ENCODE measurements around the gene FNDC10. TPM values are rescaled to one million over a fixed set of nuclear protein-coding genes. Genes with fewer than 3 reads are reported as not detected.

Gene FNDC10
- total RNA-seq, 1 experiment from 2014 or later, result 30.4 TPM

DNA sequence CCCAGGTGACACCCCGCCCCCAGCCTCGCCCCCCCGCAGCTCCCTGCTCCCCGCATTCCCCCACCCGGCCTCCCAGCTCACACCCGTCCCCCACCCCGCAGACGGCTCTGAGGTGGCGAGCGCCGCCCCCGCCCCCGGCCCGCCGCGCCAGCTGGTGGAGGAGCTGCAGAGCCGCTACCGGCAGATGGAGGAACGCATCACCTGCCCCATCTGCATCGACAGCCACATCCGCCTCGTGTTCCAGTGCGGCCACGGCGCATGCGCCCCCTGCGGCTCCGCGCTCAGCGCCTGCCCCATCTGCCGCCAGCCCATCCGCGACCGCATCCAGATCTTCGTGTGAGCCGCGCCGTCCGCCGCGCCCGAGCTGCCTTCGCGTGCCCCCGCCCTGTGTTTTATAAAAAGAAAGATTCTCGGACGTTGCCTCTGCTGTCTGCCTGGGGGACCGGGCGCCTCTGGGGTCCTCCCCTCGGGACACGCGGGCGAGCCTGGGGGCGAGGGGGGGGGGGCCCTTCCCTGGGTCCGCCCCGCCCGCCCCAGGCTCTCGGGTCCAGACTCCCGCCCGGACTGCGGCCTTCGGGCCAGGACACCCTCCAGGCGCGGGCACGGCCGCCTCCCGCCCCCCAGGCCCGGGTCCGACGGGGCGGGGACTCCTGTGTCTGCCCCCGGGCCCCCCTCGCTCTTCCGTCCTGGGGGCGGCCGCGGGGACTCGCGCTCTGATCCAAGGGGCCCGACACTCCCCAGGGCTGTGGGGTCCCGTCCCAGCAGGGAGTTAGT lies 30.4 kb upstream of the FNDC10 start (continued):
- TF ChIP-seq, protein P1, sequence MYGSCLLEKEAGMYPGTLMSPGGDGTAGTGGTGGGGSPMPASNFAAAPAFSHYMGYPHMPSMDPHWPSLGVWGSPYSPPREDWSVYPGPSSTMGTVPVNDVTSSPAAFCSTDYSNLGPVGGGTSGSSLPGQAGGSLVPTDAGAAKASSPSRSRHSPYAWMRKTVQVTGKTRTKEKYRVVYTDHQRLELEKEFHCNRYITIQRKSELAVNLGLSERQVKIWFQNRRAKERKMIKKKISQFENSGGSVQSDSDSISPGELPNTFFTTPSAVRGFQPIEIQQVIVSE (CRISPR knock-in tag; IDR thresholded peaks at IDR 0.05; ENCODE audit: borderline replicate concordance), result no peak
- TF ChIP-seq ZBTB21 (CRISPR knock-in tag; IDR thresholded peaks at IDR 0.05; ENCODE audit: borderline replicate concordance) (peak; percentile 69), ZNF671 (CRISPR knock-in tag; IDR thresholded peaks at IDR 0.05) (no peak), TEAD1 (CRISPR knock-in tag; IDR thresholded peaks at IDR 0.05) (peak; percentile 75; the same call in 1 of the 2 replicates), FOXK1 (CRISPR knock-in tag; IDR thresholded peaks at IDR 0.05) (peak; percentile 88; the same call in 1 of the 2 replicates), RORB (CRISPR knock-in tag; IDR thresholded peaks at IDR 0.05) (no peak), HMGA2 (CRISPR knock-in tag; IDR thresholded peaks at IDR 0.05) (no peak), ZNF416 (CRISPR knock-in tag; IDR thresholded peaks at IDR 0.05) (no peak), NR1H2 (CRISPR knock-in tag; IDR thresholded peaks at IDR 0.05) (no peak), TCF7 (CRISPR knock-in tag; IDR thresholded peaks at IDR 0.05; ENCODE audit: low read depth) (peak; percentile 26; the same call in 1 of the 2 replicates), CREB1 (CRISPR knock-in tag; IDR thresholded peaks at IDR 0.05) (peak; percentile 85), PRRX2 (CRISPR knock-in tag; IDR thresholded peaks at IDR 0.05) (no peak), TP53 (CRISPR knock-in tag; IDR thresholded peaks at IDR 0.05) (peak; percentile 95), TEAD4 (CRISPR knock-in tag; IDR thresholded peaks at IDR 0.05) (no peak; the same call in 1 of the 2 replicates), ZNF232 (CRISPR knock-in tag; IDR thresholded peaks at IDR 0.05) (peak; percentile 89), KAT7 (CRISPR knock-in tag; IDR thresholded peaks at IDR 0.05; ENCODE audit: borderline replicate concordance) (no peak), ZNF423 (CRISPR knock-in tag; IDR thresholded peaks at IDR 0.05) (no peak), NR2C2 (CRISPR knock-in tag; IDR thresholded peaks at IDR 0.05) (peak; percentile 43; the same call in 1 of the 2 replicates), ETV6 (CRISPR knock-in tag; IDR thresholded peaks at IDR 0.05) (peak; percentile 87; the same call in 1 of the 2 replicates)
- TF ChIP-seq, protein P2, sequence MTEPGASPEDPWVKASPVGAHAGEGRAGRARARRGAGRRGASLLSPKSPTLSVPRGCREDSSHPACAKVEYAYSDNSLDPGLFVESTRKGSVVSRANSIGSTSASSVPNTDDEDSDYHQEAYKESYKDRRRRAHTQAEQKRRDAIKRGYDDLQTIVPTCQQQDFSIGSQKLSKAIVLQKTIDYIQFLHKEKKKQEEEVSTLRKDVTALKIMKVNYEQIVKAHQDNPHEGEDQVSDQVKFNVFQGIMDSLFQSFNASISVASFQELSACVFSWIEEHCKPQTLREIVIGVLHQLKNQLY (CRISPR knock-in tag; IDR thresholded peaks at IDR 0.05), result no peak
- TF ChIP-seq, protein P3, sequence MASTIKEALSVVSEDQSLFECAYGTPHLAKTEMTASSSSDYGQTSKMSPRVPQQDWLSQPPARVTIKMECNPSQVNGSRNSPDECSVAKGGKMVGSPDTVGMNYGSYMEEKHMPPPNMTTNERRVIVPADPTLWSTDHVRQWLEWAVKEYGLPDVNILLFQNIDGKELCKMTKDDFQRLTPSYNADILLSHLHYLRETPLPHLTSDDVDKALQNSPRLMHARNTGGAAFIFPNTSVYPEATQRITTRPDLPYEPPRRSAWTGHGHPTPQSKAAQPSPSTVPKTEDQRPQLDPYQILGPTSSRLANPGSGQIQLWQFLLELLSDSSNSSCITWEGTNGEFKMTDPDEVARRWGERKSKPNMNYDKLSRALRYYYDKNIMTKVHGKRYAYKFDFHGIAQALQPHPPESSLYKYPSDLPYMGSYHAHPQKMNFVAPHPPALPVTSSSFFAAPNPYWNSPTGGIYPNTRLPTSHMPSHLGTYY (CRISPR knock-in tag; IDR thresholded peaks at IDR 0.05), result no peak
- TF ChIP-seq, protein P4, sequence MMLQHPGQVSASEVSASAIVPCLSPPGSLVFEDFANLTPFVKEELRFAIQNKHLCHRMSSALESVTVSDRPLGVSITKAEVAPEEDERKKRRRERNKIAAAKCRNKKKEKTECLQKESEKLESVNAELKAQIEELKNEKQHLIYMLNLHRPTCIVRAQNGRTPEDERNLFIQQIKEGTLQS (CRISPR knock-in tag; conservative IDR thresholded peaks at IDR 0.05), result 0 out of 2 replicates have a peak, but pooled peaks have one; percentile 55
- TF ChIP-seq, protein P5, sequence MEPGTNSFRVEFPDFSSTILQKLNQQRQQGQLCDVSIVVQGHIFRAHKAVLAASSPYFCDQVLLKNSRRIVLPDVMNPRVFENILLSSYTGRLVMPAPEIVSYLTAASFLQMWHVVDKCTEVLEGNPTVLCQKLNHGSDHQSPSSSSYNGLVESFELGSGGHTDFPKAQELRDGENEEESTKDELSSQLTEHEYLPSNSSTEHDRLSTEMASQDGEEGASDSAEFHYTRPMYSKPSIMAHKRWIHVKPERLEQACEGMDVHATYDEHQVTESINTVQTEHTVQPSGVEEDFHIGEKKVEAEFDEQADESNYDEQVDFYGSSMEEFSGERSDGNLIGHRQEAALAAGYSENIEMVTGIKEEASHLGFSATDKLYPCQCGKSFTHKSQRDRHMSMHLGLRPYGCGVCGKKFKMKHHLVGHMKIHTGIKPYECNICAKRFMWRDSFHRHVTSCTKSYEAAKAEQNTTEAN (CRISPR knock-in tag; IDR thresholded peaks at IDR 0.05), result peak; percentile 92
- TF ChIP-seq, protein P6, sequence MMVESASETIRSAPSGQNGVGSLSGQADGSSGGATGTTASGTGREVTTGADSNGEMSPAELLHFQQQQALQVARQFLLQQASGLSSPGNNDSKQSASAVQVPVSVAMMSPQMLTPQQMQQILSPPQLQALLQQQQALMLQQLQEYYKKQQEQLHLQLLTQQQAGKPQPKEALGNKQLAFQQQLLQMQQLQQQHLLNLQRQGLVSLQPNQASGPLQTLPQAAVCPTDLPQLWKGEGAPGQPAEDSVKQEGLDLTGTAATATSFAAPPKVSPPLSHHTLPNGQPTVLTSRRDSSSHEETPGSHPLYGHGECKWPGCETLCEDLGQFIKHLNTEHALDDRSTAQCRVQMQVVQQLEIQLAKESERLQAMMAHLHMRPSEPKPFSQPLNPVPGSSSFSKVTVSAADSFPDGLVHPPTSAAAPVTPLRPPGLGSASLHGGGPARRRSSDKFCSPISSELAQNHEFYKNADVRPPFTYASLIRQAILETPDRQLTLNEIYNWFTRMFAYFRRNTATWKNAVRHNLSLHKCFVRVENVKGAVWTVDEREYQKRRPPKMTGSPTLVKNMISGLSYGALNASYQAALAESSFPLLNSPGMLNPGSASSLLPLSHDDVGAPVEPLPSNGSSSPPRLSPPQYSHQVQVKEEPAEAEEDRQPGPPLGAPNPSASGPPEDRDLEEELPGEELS (CRISPR knock-in tag; IDR thresholded peaks at IDR 0.05), result peak; percentile 98
- TF ChIP-seq, protein P7, sequence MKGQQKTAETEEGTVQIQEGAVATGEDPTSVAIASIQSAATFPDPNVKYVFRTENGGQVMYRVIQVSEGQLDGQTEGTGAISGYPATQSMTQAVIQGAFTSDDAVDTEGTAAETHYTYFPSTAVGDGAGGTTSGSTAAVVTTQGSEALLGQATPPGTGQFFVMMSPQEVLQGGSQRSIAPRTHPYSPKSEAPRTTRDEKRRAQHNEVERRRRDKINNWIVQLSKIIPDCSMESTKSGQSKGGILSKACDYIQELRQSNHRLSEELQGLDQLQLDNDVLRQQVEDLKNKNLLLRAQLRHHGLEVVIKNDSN (CRISPR knock-in tag; IDR thresholded peaks at IDR 0.05), result peak; percentile 68; the same call in 1 of the 2 replicates

Data from WTC11 (cell line).